HepG2 (cell line): ENCODE data around the gene CPHXL2. TPM values are rescaled to one million over a fixed set of nuclear protein-coding genes. Genes with fewer than 3 reads are reported as not detected.
A peak's percentile ranks its signal among the peaks of the same experiment; 100 is the strongest.

Source experiments
- ATAC-seq: fragments of 200-7000 bp; cut with Tn5 transposase; 3 replicates; pipeline ENCODE4 v1.9.1; 2020; ENCODE audit warnings: mild to moderate bottlenecking, moderate library complexity
- BruUV-seq: library from RNA; stranded (reverse); fragments of 400-500 nt; replicated peaks from 2 replicates; lab custom pipeline; 2021; lab: Mats Ljungman, UMichigan
- CTCF ChIA-PET: fragments of 300-600 bp; formaldehyde crosslinking; extraction: SDS; loops from one replicate; lab custom pipeline; 2021; ENCODE audit warnings: low total read pairs, inconsistent platforms, low intra/inter-chr PET ratio; lab: Yijun Ruan, JAX
- POLR2A ChIA-PET: fragments of 350-600 bp; sonication (Branson Sonifier 250); formaldehyde crosslinking; loops from one replicate; lab custom pipeline; 2020; ENCODE audit warnings: antibody characterized with exemption, inconsistent platforms; lab: Yijun Ruan, JAX
- DNase-seq: peaks from one replicate; pipeline ENCODE4 v3.0.0-alpha.2; 2015; ENCODE audit warnings: low spot score
- FAIRE-seq: peaks from 3 replicates; lab custom pipeline; 2011; peaks lifted over from hg19 to GRCh38; lab: Jason Lieb, UNC
- H2AFZ ChIP-seq: one replicate; pipeline ENCODE4 v1.6.1; 2011; ENCODE audit warnings: low read length, inconsistent platforms
- H3K27ac ChIP-seq: fragments of 300-600 bp; 3 replicates; pipeline ENCODE4 v1.8.0; 2011; ENCODE audit warnings: mixed run types, mild to moderate bottlenecking, mixed read lengths, low read length, inconsistent platforms; ENCODE audit not compliant: insufficient read depth; ENCODE audit errors: extremely low read length
- H3K27me3 ChIP-seq, 2 experiments: fragments of 200-600 bp in 1 of 2; 2 replicates in 1 of 2; 3 replicates in 1 of 2; pipeline versions ENCODE4 v1.6.0 to v1.8.0; 2011; ENCODE audit warnings: low read length in 2 of 2, mild to moderate bottlenecking in 2 of 2, moderate library complexity in 2 of 2, inconsistent platforms in 1 of 2; ENCODE audit not compliant: insufficient read depth in 2 of 2, control insufficient read depth in 1 of 2
- H3K36me3 ChIP-seq, 2 experiments: fragments of 200-600 bp in 1 of 2; replicated peaks in 1 of 2; 2 replicates in 1 of 2; 3 replicates in 1 of 2; pipeline versions ENCODE4 v1.5.1 to v1.8.0; 2011; ENCODE audit warnings: low read length in 2 of 2, inconsistent platforms in 1 of 2; ENCODE audit not compliant: insufficient read depth in 2 of 2, control insufficient read depth in 1 of 2
- H3K4me1 ChIP-seq: 2 replicates; pipeline ENCODE4 v1.5.1; 2012; ENCODE audit warnings: low read length, inconsistent platforms; ENCODE audit not compliant: insufficient read depth
- H3K4me2 ChIP-seq: 2 replicates; pipeline ENCODE4 v1.6.0; 2011; ENCODE audit warnings: low read depth, low read length, inconsistent platforms
- H3K4me3 ChIP-seq, 3 experiments: fragments of 200-600 bp in 1 of 3; sonication (generic), shearing (Covaris generic) in 1 of 3; replicated peaks in 1 of 3; 2 replicates each; pipeline ENCODE4 v1.5.1; 2011 to 2016; ENCODE audit warnings: low read length in 3 of 3, inconsistent platforms in 2 of 3, low read depth in 2 of 3, mild to moderate bottlenecking in 2 of 3, control low read depth in 1 of 3, mixed read lengths in 1 of 3; ENCODE audit not compliant: insufficient read depth in 1 of 3
- H3K79me2 ChIP-seq: one replicate; pipeline ENCODE4 v1.6.1; 2011; ENCODE audit warnings: low read length, inconsistent platforms; ENCODE audit not compliant: insufficient read depth
- H3K9ac ChIP-seq: 2 replicates; pipeline ENCODE4 v1.6.0; 2011; ENCODE audit warnings: mild to moderate bottlenecking, low read depth, low read length, inconsistent platforms; ENCODE audit not compliant: insufficient read depth
- H3K9me3 ChIP-seq: 2 replicates; pipeline ENCODE4 v1.5.1; 2012; ENCODE audit warnings: mild to moderate bottlenecking, low read length
- H4K20me1 ChIP-seq: 2 replicates; pipeline ENCODE4 v1.6.0; 2011; ENCODE audit warnings: inconsistent platforms, mild to moderate bottlenecking, low read length, moderate library complexity; ENCODE audit not compliant: insufficient read depth
- CREM ChIP-seq, 2 experiments: sonication (generic) in 1 of 2; formaldehyde crosslinking in 1 of 2; IDR thresholded peaks; 2 replicates each; pipeline versions ENCODE4 v1.4.0 to v1.6.1; 2016 to 2020; ENCODE audit warnings: antibody characterized with exemption in 1 of 2, mild to moderate bottlenecking in 1 of 2, missing genetic modification reagents in 1 of 2
- EHMT2 ChIP-seq: fragments of 200-600 bp; sonication (generic); IDR thresholded peaks from 2 replicates; pipeline ENCODE4 v1.7.0; 2017; ENCODE audit warnings: antibody characterized with exemption, low read depth, low read length, borderline replicate concordance
- FOXK1 ChIP-seq: sonication (generic); formaldehyde crosslinking; IDR thresholded peaks from 2 replicates; pipeline ENCODE4 v1.4.0; 2020; ENCODE audit warnings: low read depth, missing genetic modification reagents, borderline replicate concordance
- GABPA ChIP-seq, 2 experiments: IDR thresholded peaks; 2 replicates each; pipeline ENCODE4 v1.6.1; 2011 to 2016; ENCODE audit warnings: low read depth in 2 of 2, low read length in 1 of 2, missing biosample characterization in 1 of 2, missing genetic modification characterization in 1 of 2
- HHEX ChIP-seq: IDR thresholded peaks from 2 replicates; pipeline ENCODE4 v1.6.1; 2016; ENCODE audit warnings: control low read depth
- HNF4A ChIP-seq: sonication (generic); formaldehyde crosslinking; IDR thresholded peaks from 2 replicates; pipeline ENCODE4 v1.4.0; 2020; ENCODE audit warnings: missing genetic modification reagents
- HNRNPH1 ChIP-seq: fragments of 200-400 bp; formaldehyde crosslinking; optimal IDR thresholded peaks from 2 replicates; pipeline ENCODE3; 2017; ENCODE audit warnings: mild to moderate bottlenecking, low read depth, low read length
- NCOR1 ChIP-seq: fragments of 200-600 bp; sonication (generic); IDR thresholded peaks from 2 replicates; pipeline ENCODE4 v1.7.0; 2017; ENCODE audit warnings: antibody characterized with exemption, low read length, borderline replicate concordance
- RAD21 ChIP-seq: fragments of 450-650 bp; formaldehyde crosslinking; IDR thresholded peaks from 2 replicates; pipeline ENCODE4 v1.5.0; 2020; ENCODE audit warnings: mild to moderate bottlenecking
- SAP130 ChIP-seq: IDR thresholded peaks from 2 replicates; pipeline ENCODE4 v1.6.1; 2016; ENCODE audit warnings: low read depth
- SMC3 ChIP-seq: IDR thresholded peaks from 2 replicates; pipeline ENCODE4 v1.6.1; 2011; ENCODE audit warnings: low read length, improper control_type of control experiment
- SSRP1 ChIP-seq: IDR thresholded peaks from 2 replicates; pipeline ENCODE4 v1.6.1; 2016; ENCODE audit warnings: control low read depth
- STAG1 ChIP-seq: sonication (generic); formaldehyde crosslinking; IDR thresholded peaks from 2 replicates; pipeline ENCODE4 v1.4.0; 2020; ENCODE audit warnings: missing genetic modification reagents
- STAT5B ChIP-seq: sonication (generic); formaldehyde crosslinking; IDR thresholded peaks from 2 replicates; pipeline ENCODE4 v1.4.0; 2020; ENCODE audit warnings: missing genetic modification reagents
- SUZ12 ChIP-seq: fragments of 150-350 bp; IDR thresholded peaks from 2 replicates; pipeline ENCODE4 v1.6.1; 2014; ENCODE audit warnings: low read depth, low read length
- TCF7 ChIP-seq: sonication (generic); IDR thresholded peaks from 2 replicates; pipeline ENCODE4 v1.6.1; 2016; ENCODE audit warnings: antibody characterized with exemption, low read depth
- THAP11 ChIP-seq: IDR thresholded peaks from 2 replicates; pipeline ENCODE4 v1.6.1; 2016; ENCODE audit warnings: missing biosample characterization, missing genetic modification reagents
- ZNF296 ChIP-seq: sonication (generic); formaldehyde crosslinking; conservative IDR thresholded peaks from 2 replicates; pipeline ENCODE4 v1.5.0; 2020; ENCODE audit warnings: mild to moderate bottlenecking, missing genetic modification reagents
- ZNF547 ChIP-seq: sonication (generic); formaldehyde crosslinking; IDR thresholded peaks from 2 replicates; pipeline ENCODE4 v1.5.1; 2020; ENCODE audit warnings: mild to moderate bottlenecking, missing genetic modification reagents
- ZNF567 ChIP-seq: sonication (generic); formaldehyde crosslinking; IDR thresholded peaks from 2 replicates; pipeline ENCODE4 v1.8.1; 2023; ENCODE audit warnings: mild to moderate bottlenecking, missing genetic modification reagents, borderline replicate concordance
- ZNF614 ChIP-seq: IDR thresholded peaks from 2 replicates; pipeline ENCODE4 v1.6.1; 2018; ENCODE audit warnings: missing biosample characterization, missing genetic modification reagents, inconsistent platforms, borderline replicate concordance
- WGBS: methylation state at CpG from one replicate; pipeline ENCODE4 v1.1.6; 2017; ENCODE audit warnings: low lambda C conversion rate; 5-methylcytosine and 5-hydroxymethylcytosine counted together
- in situ Hi-C: cut with HindIII; loops from 2 replicates; pipeline ENCODE4 v1.10.0; 2017; ENCODE audit warnings: low pct_unique_long_range_greater_than_20kb; ENCODE audit not compliant: extremely low pct_ligation_motif_present
- intact Hi-C: fragments of 100-400 bp; cut with micrococcal nuclease; formaldehyde crosslinking; loops from one replicate; pipeline ENCODE4 v1.10.0; 2022; ENCODE audit not compliant: unreplicated experiment
- polyA plus RNA-seq, 8 experiments: library from polyadenylated mRNA; depleted of rRNA in 3 of 8; stranded (reverse) in 7 of 8; unstranded in 1 of 8; fragments of >200 nt; fragmentation: Illumina TruSeq in 4 of 8; extraction: Trizol in 4 of 8; gene quantifications; 2 replicates each; pipeline versions ENCODE4 v1.2.1 to v1.2.3, GENCODE V29; 2011 to 2016; ENCODE audit warnings: low read depth in 4 of 8, missing spikeins in 1 of 8, mixed read lengths in 1 of 8; ENCODE audit not compliant: insufficient read depth in 1 of 8
- total RNA-seq, 5 experiments: library from RNA; depleted of rRNA; stranded (reverse); fragments of >200 nt; fragmentation: Illumina TruSeq; extraction: Trizol; gene quantifications; 2 replicates each; pipeline ENCODE4 v1.2.3, GENCODE V29; 2016; ENCODE audit warnings: low read depth in 1 of 5
- TF ChIP-seq, protein P1 (sequence below): sonication (generic); formaldehyde crosslinking; IDR thresholded peaks from 2 replicates; pipeline ENCODE4 v1.5.0; 2020; ENCODE audit warnings: mild to moderate bottlenecking, missing genetic modification reagents, moderate library complexity

The CPHXL2 gene
- total and polyA plus RNA-seq, 2 of the 13 experiments (the other 11 are each of a cell fraction or from before 2014, with no cell fraction given), result not detected

DNA sequence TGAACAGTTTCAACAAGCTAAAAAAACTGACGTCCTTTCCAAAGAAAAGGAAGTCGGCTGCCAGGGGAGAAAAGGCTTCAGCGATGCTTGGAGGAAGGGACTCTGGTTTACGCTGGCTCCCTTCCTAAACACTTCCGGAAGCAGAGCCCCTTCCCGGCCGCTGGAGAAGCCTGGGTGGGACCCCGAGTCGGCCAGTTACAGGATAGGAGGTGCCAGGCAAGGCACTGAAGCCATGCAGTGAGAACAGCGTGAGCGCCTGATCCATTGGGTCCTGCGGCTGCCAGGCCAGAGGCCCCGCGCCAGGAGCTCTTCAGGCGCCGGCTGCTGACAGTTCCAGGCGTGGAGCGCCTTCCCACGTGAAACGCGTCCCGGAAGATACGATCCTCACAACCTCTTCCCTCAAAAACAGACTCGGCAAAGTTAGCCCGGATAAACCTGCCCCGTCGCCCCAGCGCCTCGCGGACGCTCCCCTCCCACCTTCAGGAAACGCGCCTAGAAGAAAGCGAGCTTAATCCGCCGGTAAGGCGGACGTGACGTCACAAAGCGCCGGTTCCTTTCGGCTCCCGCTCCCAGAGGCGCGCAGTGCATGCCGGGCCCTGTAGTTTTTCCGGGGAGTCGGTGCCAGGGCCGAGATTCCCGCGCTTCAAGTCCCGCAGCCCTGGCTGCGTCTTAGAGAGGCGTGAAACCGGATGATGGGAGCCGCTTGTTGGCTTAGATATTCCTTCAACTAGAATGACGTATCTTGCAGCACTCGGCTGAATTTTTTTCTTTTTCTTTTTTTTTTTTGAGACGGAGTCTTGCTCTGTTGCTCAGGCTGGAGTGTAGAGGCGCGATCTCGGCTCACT is 53.8 kb downstream of the CPHXL2 start, which contains the start of gene ADAT1 (continued):
- TF ChIP-seq FOXK1 (CRISPR knock-in tag) (peak; percentile 81; the same call in 1 of the 2 replicates), ZNF567 (no peak), STAT5B (CRISPR knock-in tag) (0 out of 2 replicates have a peak, but pooled peaks have one; percentile 18), TCF7 (peak; percentile 23; the same call in 1 of the 2 replicates)

DNA sequence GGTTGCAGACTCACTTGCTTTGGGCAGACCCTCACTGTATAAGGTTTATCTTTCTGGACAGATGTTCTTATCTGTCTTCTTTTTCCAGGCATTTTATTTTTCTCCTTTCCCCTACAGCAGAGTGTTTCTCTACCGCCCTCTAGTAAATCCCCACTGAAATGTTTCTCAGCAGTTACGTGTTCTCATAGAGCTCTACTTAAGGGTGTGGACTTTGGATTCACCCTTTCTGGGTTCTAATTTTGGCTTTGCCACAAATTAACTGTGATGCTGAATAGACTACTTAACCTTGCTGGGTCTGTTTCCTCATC is 55.7 kb downstream of the CPHXL2 start:
- FAIRE-seq, result peak; percentile 60
- H3K27me3 ChIP-seq, result no peaks in the 10 kb centered on the region; a peak in 1 of 5 replicates
- H3K9me3 ChIP-seq, result no peaks in the 10 kb centered on the region
- CTCF ChIA-PET, result interaction anchor here (1.2 kb wide), 1 partner anchor 149 kb away, joined by 5 read pairs; no protein-coding TSS in a partner anchor
- no peaks in the 10 kb centered on the region for H4K20me1 ChIP-seq
- peaks cover 3 to 26% of the 10 kb centered on the region in 2 experiments for H3K36me3 ChIP-seq
- H2AFZ ChIP-seq, result no peak overlapping the region
- POLR2A ChIA-PET, result interaction anchor here (2.9 kb wide), 1 partner anchor 104 kb away, joined by 16 read pairs; no protein-coding TSS in a partner anchor
- ATAC-seq, result no peak; the same call in 2 of the 3 replicates
- no peak overlapping the region for H3K4me2 ChIP-seq
- intact Hi-C loops, result loop anchor here (1.0 to 5.0 kb wide), 3 partner anchors 27 to 150 kb away; partner anchors contain the start of gene TMEM231
- H3K4me1 ChIP-seq, result peaks cover 34% of the 10 kb centered on the region
- no peak overlapping the region for H3K9ac ChIP-seq
- peak; percentile 53 for DNase-seq
- BruUV-seq, result no TSS peak
- in situ Hi-C loops, result no loop called here
- 51% methylated on average over 2 of the region's 2 CpGs for WGBS
- peaks cover 7% of the 10 kb centered on the region for H3K79me2 ChIP-seq
- no peak overlapping the region for H3K27ac ChIP-seq
- H3K4me3 ChIP-seq, result no peak overlapping the region
- TF ChIP-seq ZNF296 (CRISPR knock-in tag) (no peak), ZNF547 (CRISPR knock-in tag) (no peak), HNF4A (CRISPR knock-in tag) (peak; percentile 44; the same call in 1 of the 2 replicates), CREM (IDR thresholded peaks at IDR 0.05) (0 out of 2 replicates have a peak, but pooled peaks have one; percentile 18), CREM (CRISPR knock-in tag; IDR thresholded peaks at IDR 0.05) (no peak), SAP130 (CRISPR knock-in tag) (peak; percentile 51), SSRP1 (CRISPR knock-in tag) (peak; percentile 55; the same call in 1 of the 2 replicates), NCOR1 (0 out of 2 replicates have a peak, but pooled peaks have one; percentile 21), RAD21 (peak; percentile 51), HHEX (no peak), THAP11 (CRISPR knock-in tag) (peak; percentile 51), HNRNPH1 (no peak), STAG1 (CRISPR knock-in tag) (peak; percentile 72), GABPA (IDR thresholded peaks at IDR 0.05; ENCODE audit: low read depth, low read length) (no peak), GABPA (CRISPR knock-in tag; IDR thresholded peaks at IDR 0.05; ENCODE audit: low read depth) (0 out of 2 replicates have a peak, but pooled peaks have one; percentile 27), SMC3 (peak; percentile 44; the same call in 1 of the 2 replicates), SUZ12 (no peak), EHMT2 (no peak), ZNF614 (CRISPR knock-in tag) (peak; percentile 91; the same call in 1 of the 2 replicates)
- TF ChIP-seq, protein P1, sequence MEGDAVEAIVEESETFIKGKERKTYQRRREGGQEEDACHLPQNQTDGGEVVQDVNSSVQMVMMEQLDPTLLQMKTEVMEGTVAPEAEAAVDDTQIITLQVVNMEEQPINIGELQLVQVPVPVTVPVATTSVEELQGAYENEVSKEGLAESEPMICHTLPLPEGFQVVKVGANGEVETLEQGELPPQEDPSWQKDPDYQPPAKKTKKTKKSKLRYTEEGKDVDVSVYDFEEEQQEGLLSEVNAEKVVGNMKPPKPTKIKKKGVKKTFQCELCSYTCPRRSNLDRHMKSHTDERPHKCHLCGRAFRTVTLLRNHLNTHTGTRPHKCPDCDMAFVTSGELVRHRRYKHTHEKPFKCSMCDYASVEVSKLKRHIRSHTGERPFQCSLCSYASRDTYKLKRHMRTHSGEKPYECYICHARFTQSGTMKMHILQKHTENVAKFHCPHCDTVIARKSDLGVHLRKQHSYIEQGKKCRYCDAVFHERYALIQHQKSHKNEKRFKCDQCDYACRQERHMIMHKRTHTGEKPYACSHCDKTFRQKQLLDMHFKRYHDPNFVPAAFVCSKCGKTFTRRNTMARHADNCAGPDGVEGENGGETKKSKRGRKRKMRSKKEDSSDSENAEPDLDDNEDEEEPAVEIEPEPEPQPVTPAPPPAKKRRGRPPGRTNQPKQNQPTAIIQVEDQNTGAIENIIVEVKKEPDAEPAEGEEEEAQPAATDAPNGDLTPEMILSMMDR (CRISPR knock-in tag), result peak; percentile 61
